GM23248 (cell line): ENCODE data around the gene RAD51B. TPM values are rescaled to one million over a fixed set of nuclear protein-coding genes. Genes with fewer than 3 reads are reported as not detected.
"Not testable (repeated sequence)": the region's sequence is repeated elsewhere in the genome, so short reads cannot be mapped to it uniquely, and the experiment has no call there.

Experiments used
- DNase-seq: peaks from one replicate; pipeline ENCODE4 v3.0.0-alpha.2; 2015
- H2AFZ ChIP-seq: fragments of 200-600 bp; sonication (generic); 2 replicates; pipeline ENCODE4 v1.6.1; 2016; ENCODE audit warnings: antibody characterized with exemption
- H3F3A ChIP-seq: fragments of 200-600 bp; sonication (generic); 2 replicates; pipeline ENCODE4 v1.6.1; 2016; ENCODE audit warnings: mild to moderate bottlenecking, antibody characterized with exemption, mixed run types; ENCODE audit not compliant: insufficient read depth
- H3K27ac ChIP-seq: fragments of 200-600 bp; sonication (generic); 2 replicates; pipeline ENCODE4 v1.5.1; 2016; ENCODE audit warnings: mild to moderate bottlenecking
- H3K27me3 ChIP-seq: fragments of 200-600 bp; sonication (generic); replicated peaks from 2 replicates; pipeline ENCODE4 v1.6.1; 2016; ENCODE audit warnings: mild to moderate bottlenecking; ENCODE audit not compliant: insufficient read depth
- H3K36me3 ChIP-seq: fragments of 200-600 bp; sonication (generic); 2 replicates; pipeline ENCODE4 v1.6.1; 2016; ENCODE audit warnings: low read depth, mild to moderate bottlenecking
- H3K4me1 ChIP-seq: fragments of 200-600 bp; sonication (generic); 2 replicates; pipeline ENCODE4 v1.6.1; 2016; ENCODE audit warnings: mild to moderate bottlenecking; ENCODE audit not compliant: insufficient read depth
- H3K4me2 ChIP-seq: fragments of 200-600 bp; sonication (generic); one replicate; pipeline ENCODE4 v1.6.1; 2016; ENCODE audit warnings: mild to moderate bottlenecking; ENCODE audit not compliant: unreplicated experiment
- H3K4me3 ChIP-seq: fragments of 200-600 bp; sonication (generic); 2 replicates; pipeline ENCODE4 v1.5.1; 2016; ENCODE audit warnings: mild to moderate bottlenecking
- H3K79me2 ChIP-seq: fragments of 200-600 bp; sonication (generic); 2 replicates; pipeline ENCODE4 v1.6.1; 2016; ENCODE audit warnings: mild to moderate bottlenecking; ENCODE audit not compliant: insufficient read depth
- H3K9ac ChIP-seq: fragments of 200-600 bp; sonication (generic); 2 replicates; pipeline ENCODE4 v1.6.1; 2016; ENCODE audit warnings: mild to moderate bottlenecking
- H3K9me2 ChIP-seq: fragments of 200-600 bp; sonication (generic); 2 replicates; pipeline ENCODE4 v1.6.1; 2016; ENCODE audit warnings: mixed run types, mild to moderate bottlenecking, moderate library complexity; ENCODE audit not compliant: insufficient read depth
- H3K9me3 ChIP-seq: fragments of 200-600 bp; sonication (generic); one replicate; pipeline ENCODE4 v1.6.1; 2017; ENCODE audit warnings: low read depth
- H4K20me1 ChIP-seq: fragments of 200-600 bp; sonication (generic); 2 replicates; pipeline ENCODE4 v1.6.0; 2016; ENCODE audit not compliant: insufficient read depth
- EZH2 ChIP-seq: fragments of 200-600 bp; sonication (generic); IDR thresholded peaks from 2 replicates; pipeline ENCODE4 v1.6.1; 2018; ENCODE audit warnings: antibody characterized with exemption, mild to moderate bottlenecking; ENCODE audit not compliant: insufficient read depth, poor library complexity, severe bottlenecking
- EZH2phosphoT487 ChIP-seq: fragments of 200-600 bp; sonication (generic); IDR thresholded peaks from 2 replicates; pipeline ENCODE4 v1.6.1; 2018; ENCODE audit warnings: antibody characterized with exemption, moderate library complexity, mild to moderate bottlenecking, low read depth; ENCODE audit not compliant: insufficient read depth
- WGBS, 2 experiments: methylation state at CpG; one replicate each; pipeline ENCODE4 v1.1.6; 2015 to 2017; ENCODE audit warnings: low lambda C conversion rate in 2 of 2, low coverage in 1 of 2; ENCODE audit errors: missing lambda C conversion rate in 2 of 2; 5-methylcytosine and 5-hydroxymethylcytosine counted together
- in situ Hi-C: fragments of 300-500 bp; cut with MboI; formaldehyde crosslinking; loops from 2 replicates; pipeline ENCODE4 v1.15.0; 2020
- polyA plus RNA-seq: library from polyadenylated mRNA; unstranded; fragments of >200 nt; fragmentation: Nextera tagmentation; extraction: Ambion mirVana; gene quantifications from 2 replicates; pipeline ENCODE4 v1.2.1, GENCODE V29; 2016
- total RNA-seq: library from RNA; depleted of rRNA; stranded (reverse); fragments of >200 nt; shearing (Covaris generic); gene quantifications from 2 replicates; pipeline ENCODE4 v1.2.3, GENCODE V29; 2014

The RAD51B gene
- total and polyA plus RNA-seq, 2 experiments from 2014 or later: 4.0 to 8.8 TPM

- no peaks in the 10 kb centered on the region for H4K20me1 ChIP-seq
- no peaks in the 10 kb centered on the region for H3K9me3 ChIP-seq
- H3K79me2 ChIP-seq: no peaks in the 10 kb centered on the region
- H3K27ac ChIP-seq: no peak overlapping the region
- peaks cover 23% of the 10 kb centered on the region for H3K4me1 ChIP-seq
- H3K27me3 ChIP-seq: no peaks in the 10 kb centered on the region
- H3K4me2 ChIP-seq: no peak overlapping the region
- no peak overlapping the region for H2AFZ ChIP-seq
- no peaks in the 10 kb centered on the region for H3K36me3 ChIP-seq
- no peak for DNase-seq
- H3F3A ChIP-seq: peaks cover 18% of the 10 kb centered on the region
- WGBS, 2 experiments: 95 to 100% methylated on average over 2 of the region's 2 CpGs
- no peak overlapping the region for H3K9ac ChIP-seq
- no peaks in the 10 kb centered on the region for H3K9me2 ChIP-seq
- in situ Hi-C loops: no loop called here
- no peak for TF ChIP-seq EZH2phosphoT487
- no peak for TF ChIP-seq EZH2
- H3K4me3 ChIP-seq: no peak overlapping the region
These were observed 941.2 kb downstream of the RAD51B start for GRCh38 chr14:68760761-68761160.

- TF ChIP-seq EZH2 (no peak), EZH2phosphoT487 (no peak)
- H3K36me3 ChIP-seq: no peaks in the 10 kb centered on the region
- H3K79me2 ChIP-seq: no peaks in the 10 kb centered on the region
- no peak overlapping the region for H3K4me2 ChIP-seq
- peaks cover 22% of the 10 kb centered on the region for H3K4me1 ChIP-seq
- no peak overlapping the region for H2AFZ ChIP-seq
- 89 to 100% methylated on average over 1 of the region's 1 CpG for WGBS, 2 experiments
- no peaks in the 10 kb centered on the region for H3K9me3 ChIP-seq
- H3K9me2 ChIP-seq: no peaks in the 10 kb centered on the region
- no peaks in the 10 kb centered on the region for H3K27me3 ChIP-seq
- no peak overlapping the region for H3K27ac ChIP-seq
- no peak overlapping the region for H3K9ac ChIP-seq
- H4K20me1 ChIP-seq: no peaks in the 10 kb centered on the region
- in situ Hi-C loops: no loop called here
- H3K4me3 ChIP-seq: no peak overlapping the region
- H3F3A ChIP-seq: peaks cover 18% of the 10 kb centered on the region
- no peak for DNase-seq
These were observed 941.8 kb downstream of the RAD51B start for GRCh38 chr14:68761391-68761790.

GRCh38 chr14:68762953-68763764 is 943.6 kb downstream of the RAD51B start:
- in situ Hi-C loops: no loop called here
- Histone ChIP-seq H3K27me3 (no peaks in the 10 kb centered on the region), H3K9me2 (no peaks in the 10 kb centered on the region), H3K9me3 (no peaks in the 10 kb centered on the region), H3K9ac (peak overlapping the region; percentile 61), H3K4me3 (peak overlapping the region; percentile 3; the same call in 1 of the 2 replicates), H3F3A (peaks cover 18% of the 10 kb centered on the region), H3K36me3 (no peaks in the 10 kb centered on the region), H3K4me2 (peak overlapping the region; percentile 62), H4K20me1 (no peaks in the 10 kb centered on the region), H3K27ac (peak overlapping the region; percentile 83), H3K4me1 (peaks cover 18% of the 10 kb centered on the region), H3K79me2 (no peaks in the 10 kb centered on the region), H2AFZ (peak overlapping the region; percentile 61)
- WGBS, 2 experiments: 3 to 8% methylated on average over 10 to 11 of the region's 11 CpGs
- TF ChIP-seq EZH2phosphoT487 (no peak), EZH2 (no peak)
- peak; percentile 92 for DNase-seq

GRCh38 chr14:68763843-68764242 is 944.3 kb downstream of the RAD51B start:
- Histone ChIP-seq H3K4me1 (peaks cover 18% of the 10 kb centered on the region), H3K9ac (peak overlapping the region; percentile 28; the same call in 1 of the 2 replicates), H3F3A (peaks cover 18% of the 10 kb centered on the region), H3K27ac (peak overlapping the region; percentile 83), H2AFZ (peak overlapping the region; percentile 61; the same call in 1 of the 2 replicates), H3K4me3 (0 out of 2 replicates have a peak overlapping the region, but pooled peaks have one; percentile 3), H3K4me2 (peak overlapping the region; percentile 62)
- H3K27me3 ChIP-seq, in situ Hi-C loops, H3K9me2 ChIP-seq, H4K20me1 ChIP-seq, H3K36me3 ChIP-seq, H3K79me2 ChIP-seq, H3K9me3 ChIP-seq, DNase-seq: not testable (repeated sequence)
- 88 to 92% methylated on average over 4 of the region's 4 CpGs for WGBS, 2 experiments
